Measurements from ENCODE around the gene COL18A1. TPM values are rescaled to one million over a fixed set of nuclear protein-coding genes. Genes with fewer than 3 reads are reported as not detected.

Gene COL18A1
- total RNA-seq, 1 donor from 2014 or later: 52.6 TPM

GRCh38 chr21:45377325-45377709, 27.6 kb upstream of the COL18A1 start:
- Mint-ChIP-seq H3K27me3 (ENCODE audit: insufficient read depth, low read depth) (peaks cover 24% of the 10 kb centered on the region), H3K4me3 (peak overlapping the region; percentile 6), H3K4me1 (peaks cover 27% of the 10 kb centered on the region), H3K9me3 (peaks cover 28% of the 10 kb centered on the region), H3K36me3 (no peaks in the 10 kb centered on the region), H3K27ac (no peak overlapping the region)
- peaks cover 4% of the 10 kb centered on the region for H4K20me1 ChIP-seq (ENCODE audit: low read depth)
- peaks cover 6% of the 10 kb centered on the region for H3K9me3 ChIP-seq (ENCODE audit: low read depth)
- peak overlapping the region; percentile 99 for H3K27ac ChIP-seq
- TF ChIP-seq, protein P1, sequence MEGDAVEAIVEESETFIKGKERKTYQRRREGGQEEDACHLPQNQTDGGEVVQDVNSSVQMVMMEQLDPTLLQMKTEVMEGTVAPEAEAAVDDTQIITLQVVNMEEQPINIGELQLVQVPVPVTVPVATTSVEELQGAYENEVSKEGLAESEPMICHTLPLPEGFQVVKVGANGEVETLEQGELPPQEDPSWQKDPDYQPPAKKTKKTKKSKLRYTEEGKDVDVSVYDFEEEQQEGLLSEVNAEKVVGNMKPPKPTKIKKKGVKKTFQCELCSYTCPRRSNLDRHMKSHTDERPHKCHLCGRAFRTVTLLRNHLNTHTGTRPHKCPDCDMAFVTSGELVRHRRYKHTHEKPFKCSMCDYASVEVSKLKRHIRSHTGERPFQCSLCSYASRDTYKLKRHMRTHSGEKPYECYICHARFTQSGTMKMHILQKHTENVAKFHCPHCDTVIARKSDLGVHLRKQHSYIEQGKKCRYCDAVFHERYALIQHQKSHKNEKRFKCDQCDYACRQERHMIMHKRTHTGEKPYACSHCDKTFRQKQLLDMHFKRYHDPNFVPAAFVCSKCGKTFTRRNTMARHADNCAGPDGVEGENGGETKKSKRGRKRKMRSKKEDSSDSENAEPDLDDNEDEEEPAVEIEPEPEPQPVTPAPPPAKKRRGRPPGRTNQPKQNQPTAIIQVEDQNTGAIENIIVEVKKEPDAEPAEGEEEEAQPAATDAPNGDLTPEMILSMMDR (IDR thresholded peaks at IDR 0.05): no peak
- TF ChIP-seq EZH2phosphoT487 (IDR thresholded peaks at IDR 0.05) (no peak), EZH2 (IDR thresholded peaks at IDR 0.05) (no peak)
- no peak for DNase-seq (ENCODE audit: low spot score)
- H3K4me3 ChIP-seq: peak overlapping the region; percentile 26
- no peak overlapping the region for H3K9ac ChIP-seq
- no peaks in the 10 kb centered on the region for H3K36me3 ChIP-seq
- H3K27me3 ChIP-seq: no peaks in the 10 kb centered on the region
- peaks cover 9% of the 10 kb centered on the region for H3F3A ChIP-seq (ENCODE audit: low read depth)
- peaks cover 18% of the 10 kb centered on the region for H3K4me1 ChIP-seq
- no peak overlapping the region for H2AFZ ChIP-seq (replicated peaks)
- H3K79me2 ChIP-seq (ENCODE audit: low read depth): no peaks in the 10 kb centered on the region
- peak overlapping the region; percentile 74 for H3K4me2 ChIP-seq

DNA sequence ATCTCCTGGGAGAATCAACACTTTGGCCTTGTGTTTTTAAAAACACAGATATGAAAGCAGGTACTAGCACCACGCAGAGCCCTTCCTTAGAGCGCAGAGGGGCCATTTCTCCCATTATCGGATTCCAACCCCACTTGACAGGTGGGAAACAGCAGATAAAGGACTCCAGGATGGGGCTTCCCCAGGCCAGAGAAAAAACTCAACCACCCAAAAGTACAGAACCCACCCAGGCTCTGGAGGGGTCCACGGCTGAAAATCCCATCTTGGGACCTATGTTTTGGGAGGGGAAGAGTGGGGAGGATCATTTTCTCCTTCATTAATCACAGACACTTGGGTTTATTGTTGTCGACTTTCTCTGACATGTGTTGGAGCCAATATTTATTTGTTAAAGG, 27.1 kb upstream of the COL18A1 start:
- no peaks in the 10 kb centered on the region for H3K36me3 Mint-ChIP-seq
- peaks cover 6% of the 10 kb centered on the region for H3K9me3 ChIP-seq (ENCODE audit: low read depth)
- TF ChIP-seq, protein P1 (IDR thresholded peaks at IDR 0.05): no peak
- TF ChIP-seq EZH2 (IDR thresholded peaks at IDR 0.05): no peak
- no peak for TF ChIP-seq EZH2phosphoT487 (IDR thresholded peaks at IDR 0.05)
- H3K4me3 Mint-ChIP-seq: peak overlapping the region; percentile 25
- peaks cover 4% of the 10 kb centered on the region for H4K20me1 ChIP-seq (ENCODE audit: low read depth)
- no peak overlapping the region for H3K9ac ChIP-seq
- peak overlapping the region; percentile 54 for H3K27ac Mint-ChIP-seq
- no peaks in the 10 kb centered on the region for H3K36me3 ChIP-seq
- no peaks in the 10 kb centered on the region for H3K27me3 ChIP-seq
- peaks cover 25% of the 10 kb centered on the region for H3K4me1 Mint-ChIP-seq
- peaks cover 27% of the 10 kb centered on the region for H3K27me3 Mint-ChIP-seq (ENCODE audit: insufficient read depth, low read depth)
- H3K27ac ChIP-seq: peak overlapping the region; percentile 99
- peaks cover 9% of the 10 kb centered on the region for H3F3A ChIP-seq (ENCODE audit: low read depth)
- DNase-seq (ENCODE audit: low spot score): no peak
- peak overlapping the region; percentile 26 for H3K4me3 ChIP-seq
- H3K79me2 ChIP-seq (ENCODE audit: low read depth): no peaks in the 10 kb centered on the region
- peaks cover 24% of the 10 kb centered on the region for H3K9me3 Mint-ChIP-seq
- H3K4me1 ChIP-seq: peaks cover 18% of the 10 kb centered on the region
- peak overlapping the region; percentile 74 for H3K4me2 ChIP-seq
- H2AFZ ChIP-seq (replicated peaks): no peak overlapping the region

GRCh38 chr21:45378258-45378966, 26.6 kb upstream of the COL18A1 start:
- Mint-ChIP-seq H3K4me3 (peak overlapping the region; percentile 25), H3K9me3 (peaks cover 19% of the 10 kb centered on the region), H3K36me3 (no peaks in the 10 kb centered on the region), H3K27me3 (ENCODE audit: insufficient read depth, low read depth) (peaks cover 27% of the 10 kb centered on the region), H3K27ac (peak overlapping the region; percentile 54), H3K4me1 (peaks cover 25% of the 10 kb centered on the region)
- Histone ChIP-seq H4K20me1 (ENCODE audit: low read depth) (peaks cover 4% of the 10 kb centered on the region), H3K4me2 (peak overlapping the region; percentile 74), H3K27ac (peak overlapping the region; percentile 99), H3K4me3 (peak overlapping the region; percentile 26), H3K27me3 (no peaks in the 10 kb centered on the region), H3K9ac (no peak overlapping the region), H3K36me3 (no peaks in the 10 kb centered on the region), H3K4me1 (peaks cover 20% of the 10 kb centered on the region), H3K9me3 (ENCODE audit: low read depth) (peaks cover 6% of the 10 kb centered on the region), H3K79me2 (ENCODE audit: low read depth) (no peaks in the 10 kb centered on the region), H2AFZ (replicated peaks) (no peak overlapping the region), H3F3A (ENCODE audit: low read depth) (peaks cover 9% of the 10 kb centered on the region)
- TF ChIP-seq, protein P1 (IDR thresholded peaks at IDR 0.05): no peak
- TF ChIP-seq EZH2phosphoT487 (IDR thresholded peaks at IDR 0.05) (no peak), EZH2 (IDR thresholded peaks at IDR 0.05) (no peak)
- DNase-seq (ENCODE audit: low spot score): peak; percentile 93
